GM18907 (cell line): ENCODE measurements around the gene CFC1.
"Not testable (repeated sequence)": the region's sequence is repeated elsewhere in the genome, so short reads cannot be mapped to it uniquely, and the experiment has no call there.

ENCODE experiments used
- ATAC-seq: cut with Tn5 transposase; IDR thresholded peaks from one replicate; pipeline ENCODE4 v1.9.1; 2021; ENCODE audit warnings: mild to moderate bottlenecking, moderate library complexity; ENCODE audit not compliant: unreplicated experiment

CFC1 gene

GRCh38 chr2:130599393-130599792 lies at the start of gene CFC1:
TSS of gene CFC1 (minus strand) at chr2:130599575. CDS start at chr2:130599287, 288 bp downstream.
- ATAC-seq: not testable (repeated sequence)

DNA sequence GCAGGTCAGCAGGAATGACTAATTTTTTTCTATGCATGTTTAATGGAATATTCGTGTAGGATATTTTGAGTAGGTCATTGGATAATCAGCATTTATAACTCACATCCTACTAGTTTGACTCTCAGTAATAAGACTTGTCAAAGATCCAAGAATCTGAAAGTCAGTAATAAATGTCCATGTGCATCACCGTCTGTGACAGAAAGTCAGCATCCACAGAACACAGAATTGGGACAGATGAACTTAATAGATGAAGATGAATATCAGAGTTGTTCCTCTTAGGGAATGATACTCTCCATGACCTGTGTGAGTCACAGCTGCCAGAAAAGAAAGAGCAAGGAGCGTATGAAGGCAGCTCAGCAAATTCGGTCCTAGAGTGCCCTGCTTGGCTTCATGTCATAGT lies 42.3 kb upstream of the CFC1 start:
- not testable (repeated sequence) for ATAC-seq

- ATAC-seq: not testable (repeated sequence)
Measured at GRCh38 chr2:130638973-130639372, 39.6 kb upstream of the CFC1 start.

- ATAC-seq: not testable (repeated sequence)
Measured at GRCh38 chr2:130628784-130629475, 29.6 kb upstream of the CFC1 start.

GRCh38 chr2:130611140-130611539 lies 11.8 kb upstream of the CFC1 start, which contains the start of gene POTEJ:
TSS of gene POTEJ (plus strand) at chr2:130611440. CDS start at chr2:130611533, 93 bp downstream.
- not testable (repeated sequence) for ATAC-seq

GRCh38 chr2:130610486-130610885 lies 11.1 kb upstream of the CFC1 start:
- not testable (repeated sequence) for ATAC-seq

DNA sequence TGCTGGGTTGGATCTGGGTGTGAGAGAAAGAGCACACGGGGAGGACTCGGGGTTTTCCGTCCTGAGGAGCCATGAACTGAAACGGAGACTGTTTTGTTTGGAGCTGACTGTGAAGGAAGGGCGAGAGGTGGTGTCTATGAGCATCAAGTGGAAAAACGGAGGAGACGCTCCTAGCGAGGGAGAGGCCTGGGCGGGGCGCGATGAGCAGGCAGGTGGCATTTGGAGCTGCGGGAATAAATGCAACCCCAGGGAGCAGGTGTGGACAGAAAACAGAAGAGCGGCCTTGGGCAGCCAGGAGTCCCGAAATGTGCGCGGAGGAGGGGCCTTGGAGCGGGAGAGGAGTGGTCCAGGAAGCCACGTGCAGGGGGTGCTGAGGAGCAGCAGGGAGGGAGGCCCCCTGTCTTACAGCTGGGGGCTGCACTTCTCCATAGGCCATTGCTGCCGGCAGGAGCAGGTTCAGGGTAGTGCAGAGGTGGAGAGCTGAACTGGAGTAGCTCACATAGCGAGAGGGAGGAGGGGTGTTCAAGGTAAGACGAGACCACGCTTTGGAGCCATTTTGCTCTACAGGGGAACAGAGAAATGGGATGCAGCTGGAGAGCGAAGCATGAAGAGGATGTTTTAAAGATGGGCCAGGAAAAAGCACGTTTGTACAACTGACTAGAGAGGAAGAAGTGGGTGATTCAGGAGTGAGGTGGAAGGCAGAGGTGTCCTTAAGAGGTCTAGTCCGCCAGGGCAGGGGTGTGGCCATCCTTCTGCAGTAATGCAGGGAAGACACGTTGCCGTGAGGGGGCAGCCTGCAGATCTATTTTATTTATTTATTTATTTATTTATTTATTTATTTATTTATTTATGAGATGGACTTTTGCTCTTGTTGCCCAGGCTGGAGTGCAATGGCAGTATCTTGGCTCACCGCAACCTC lies 9.9 kb upstream of the CFC1 start:
- not testable (repeated sequence) for ATAC-seq

DNA sequence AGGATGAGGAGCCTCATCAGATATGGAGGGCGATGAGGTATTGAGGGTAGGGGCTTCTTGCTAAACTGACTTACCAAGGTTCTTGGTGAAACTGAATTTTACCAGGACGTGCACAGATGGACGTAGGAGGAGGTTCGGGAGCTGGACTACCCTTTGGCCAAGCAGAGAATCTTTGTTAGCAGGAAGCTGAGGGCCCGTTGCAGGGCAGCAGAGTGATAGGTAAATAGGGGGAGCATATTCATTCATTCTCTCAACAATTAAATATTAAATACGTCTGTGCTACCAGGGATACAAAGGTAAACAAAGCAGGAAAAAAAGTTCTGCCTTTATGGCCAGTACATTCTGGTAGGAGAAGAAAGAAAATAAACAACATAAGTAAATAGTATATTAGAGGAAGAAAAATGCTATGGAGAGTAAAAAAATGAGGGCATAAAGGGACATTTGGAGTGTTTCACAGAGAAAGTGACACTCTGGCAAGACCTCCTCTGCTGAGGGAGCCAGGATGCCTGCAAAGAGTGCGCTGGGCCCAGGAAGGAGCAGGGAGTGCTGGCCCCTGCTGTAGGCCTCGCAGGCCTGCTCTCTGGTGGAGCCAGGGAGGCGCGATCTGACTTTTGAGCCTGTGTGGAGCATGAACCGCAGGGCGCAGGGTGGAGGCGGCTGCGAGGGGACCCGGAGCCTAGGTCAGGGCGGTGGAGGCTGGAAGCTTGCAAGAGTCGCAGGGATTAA lies 9.1 kb upstream of the CFC1 start:
- not testable (repeated sequence) for ATAC-seq

- ATAC-seq: not testable (repeated sequence)
Measured at GRCh38 chr2:130601648-130602302, 2.4 kb upstream of the CFC1 start.

GRCh38 chr2:130599926-130600325 lies 551 bp upstream of the CFC1 start:
- not testable (repeated sequence) for ATAC-seq

- not testable (repeated sequence) for ATAC-seq
Measured at GRCh38 chr2:130598463-130598862, 912 bp downstream of the CFC1 start.

DNA sequence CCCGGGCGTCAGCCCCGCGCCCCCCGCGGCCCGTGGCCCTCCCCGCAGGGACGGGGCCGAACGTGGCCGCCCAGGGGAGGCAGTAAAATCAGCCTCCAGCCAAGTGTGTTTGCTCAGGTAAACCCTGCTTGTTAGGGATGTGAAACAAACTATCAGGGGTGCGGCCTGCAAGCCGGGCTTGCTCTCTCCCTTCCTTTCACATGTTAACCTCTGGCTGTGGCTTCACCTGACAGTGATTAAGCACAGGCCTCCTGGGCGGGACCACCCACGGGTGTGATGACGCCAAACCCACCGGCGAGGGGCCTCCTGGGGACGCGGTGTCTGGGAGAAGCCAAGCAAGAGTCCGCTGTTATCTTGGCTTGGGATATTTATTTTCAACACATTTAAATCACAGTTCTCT lies 1.4 kb downstream of the CFC1 start:
- not testable (repeated sequence) for ATAC-seq

DNA sequence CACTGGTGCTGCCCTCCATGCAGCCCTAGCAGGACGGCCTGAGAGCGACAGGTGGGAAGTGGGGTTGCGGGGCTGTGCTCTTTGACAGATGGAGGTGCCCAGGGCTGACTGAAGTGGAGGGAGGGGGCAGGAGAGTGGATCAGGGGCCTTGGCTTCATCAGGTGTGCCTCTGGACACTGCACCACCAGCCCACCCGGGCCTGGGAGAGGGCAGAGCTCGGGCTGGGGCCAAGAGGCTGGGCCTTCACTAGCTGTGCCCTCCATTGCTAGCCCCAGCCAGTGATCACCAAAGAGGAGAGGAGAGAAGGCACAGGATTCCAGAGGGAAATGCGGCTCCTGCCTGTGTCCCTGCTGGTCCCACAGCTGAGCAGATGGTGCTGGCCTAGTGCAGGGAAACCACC lies 2.6 kb downstream of the CFC1 start:
- not testable (repeated sequence) for ATAC-seq

- not testable (repeated sequence) for ATAC-seq
Measured at GRCh38 chr2:130594011-130594410, 5.4 kb downstream of the CFC1 start.

DNA sequence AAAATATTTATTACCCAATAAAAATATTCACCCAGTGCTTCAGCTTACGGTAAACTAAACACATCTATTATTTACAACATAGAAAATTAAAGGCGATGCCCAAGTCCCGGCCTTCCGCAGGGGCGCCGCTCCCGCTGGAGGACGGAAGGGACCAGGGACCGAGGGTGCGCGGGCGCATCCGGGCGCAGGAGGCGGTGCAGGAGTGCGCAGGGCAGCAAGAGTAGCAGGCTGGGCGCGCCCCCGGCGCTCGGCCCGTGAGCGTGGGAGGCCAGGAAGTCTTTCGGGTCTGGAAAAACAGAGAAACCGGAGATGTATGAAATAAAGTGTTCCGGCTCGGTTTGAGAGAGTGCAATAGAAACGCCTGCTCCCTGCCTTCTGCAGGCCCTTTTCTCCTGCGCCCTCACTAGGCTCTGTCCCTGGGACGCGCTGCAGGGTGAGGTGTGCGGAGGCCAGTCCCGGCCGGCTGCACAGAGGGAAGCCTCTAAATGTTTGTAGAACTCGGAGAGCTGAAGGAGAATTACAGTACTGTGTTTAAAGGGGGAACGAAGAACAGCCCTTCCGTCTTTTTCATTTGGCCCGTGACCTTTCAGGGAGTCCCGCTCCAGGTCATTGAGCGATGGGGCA lies 6.5 kb downstream of the CFC1 start:
- not testable (repeated sequence) for ATAC-seq

DNA sequence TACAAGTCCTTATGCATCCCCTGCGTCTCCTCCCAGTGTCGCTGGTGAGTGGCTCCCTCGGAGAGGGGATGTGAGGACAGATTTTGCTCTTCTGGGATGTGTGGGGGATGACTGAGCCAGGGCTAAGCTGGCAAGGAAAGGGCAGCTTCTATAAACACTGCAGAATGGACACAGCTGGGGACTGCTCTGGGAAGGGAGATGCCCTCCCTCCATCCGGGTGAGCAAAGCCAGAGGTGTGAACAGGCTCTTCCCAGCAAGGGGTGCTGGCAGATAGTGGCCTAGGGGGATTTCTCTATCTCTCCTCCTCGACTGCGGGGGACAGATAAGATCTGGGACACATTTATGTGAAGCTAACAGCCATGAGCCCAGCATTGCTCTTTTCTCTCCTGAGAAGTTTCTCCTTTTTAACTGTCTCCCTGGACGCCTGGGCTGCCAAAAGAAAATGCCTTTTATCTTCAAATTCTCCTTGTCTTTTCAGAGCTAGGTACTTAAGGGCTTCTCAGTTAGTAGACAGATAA lies 8.5 kb downstream of the CFC1 start:
- ATAC-seq: not testable (repeated sequence)

DNA sequence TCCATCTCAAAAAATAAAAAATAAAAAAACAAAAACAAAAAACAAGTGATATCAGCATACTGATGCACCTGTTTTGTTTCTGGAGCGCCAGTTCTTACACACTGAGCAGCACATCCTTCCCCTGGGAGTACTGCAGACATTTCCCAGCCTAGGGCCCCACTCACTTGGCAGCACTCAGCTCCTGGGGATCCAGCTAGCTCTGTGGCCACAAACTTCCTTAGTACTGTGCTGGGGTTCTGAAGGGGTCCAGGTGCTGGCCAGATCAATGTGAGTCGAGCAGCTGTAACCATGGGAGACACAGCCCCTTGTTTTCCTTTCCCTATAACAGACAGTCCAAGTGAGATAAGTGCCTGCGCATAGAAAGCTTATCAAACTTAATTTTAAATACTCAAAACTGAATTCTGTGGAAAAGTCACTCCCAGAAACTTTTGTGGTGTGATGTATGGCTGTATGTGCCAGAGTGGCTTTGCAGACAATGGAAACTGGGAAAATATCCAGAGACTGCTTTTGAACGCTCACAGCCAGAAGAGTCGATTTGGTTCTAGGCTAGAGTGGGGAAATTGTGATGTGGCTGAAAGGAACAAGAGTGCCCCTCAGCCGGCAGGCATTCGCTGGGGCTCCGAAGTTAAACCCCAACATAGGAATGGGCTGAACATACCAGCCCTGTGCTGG lies 9.1 kb downstream of the CFC1 start:
- not testable (repeated sequence) for ATAC-seq

- peak; percentile 96 for ATAC-seq
Measured at GRCh38 chr2:130588688-130589458, 10.5 kb downstream of the CFC1 start.
